ENCODE measurements around the gene MRPL1.
"Not testable (repeated sequence)": the region's sequence is repeated elsewhere in the genome, so short reads cannot be mapped to it uniquely, and the experiment has no call there.

Gene MRPL1

DNA sequence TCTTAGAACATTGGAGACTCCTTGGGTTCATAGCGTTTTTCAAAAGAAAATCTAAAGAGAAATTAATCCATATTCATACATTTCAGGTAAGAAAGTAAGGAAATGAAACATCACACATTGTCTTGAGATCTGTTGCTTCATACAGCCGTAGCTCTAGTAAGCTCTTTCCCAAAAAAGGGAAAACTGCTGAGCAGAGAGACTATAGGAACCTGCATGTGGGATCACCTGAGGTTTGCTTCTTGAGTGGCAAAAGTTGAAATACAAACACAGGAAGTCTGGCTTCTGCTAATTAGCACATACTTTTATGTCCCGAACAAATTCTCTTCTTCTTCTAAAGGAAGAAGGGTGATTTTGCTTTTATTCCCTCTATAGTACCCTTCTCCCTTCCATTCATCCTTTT lies 57.7 kb downstream of the MRPL1 start:
- DNase-seq: no peak

DNA sequence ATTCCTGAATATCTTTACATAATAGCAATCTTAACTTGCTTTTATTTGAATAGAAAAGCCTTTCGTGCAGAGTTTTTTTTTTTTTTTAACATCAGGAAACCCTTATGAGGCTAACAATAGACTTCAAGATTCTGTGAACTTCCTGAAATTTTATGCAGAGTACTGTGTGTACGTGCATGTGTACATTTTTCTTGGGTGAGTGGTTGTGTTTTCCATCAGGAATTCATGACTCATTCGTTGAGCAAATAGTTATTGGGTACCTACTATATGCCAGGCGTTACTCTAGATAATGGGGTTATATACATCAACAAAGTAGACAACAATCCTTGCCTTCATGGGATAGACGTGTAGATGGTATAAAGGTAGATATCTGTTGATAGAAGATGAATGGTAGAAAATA lies 59.1 kb downstream of the MRPL1 start:
- no peak for DNase-seq

DNA sequence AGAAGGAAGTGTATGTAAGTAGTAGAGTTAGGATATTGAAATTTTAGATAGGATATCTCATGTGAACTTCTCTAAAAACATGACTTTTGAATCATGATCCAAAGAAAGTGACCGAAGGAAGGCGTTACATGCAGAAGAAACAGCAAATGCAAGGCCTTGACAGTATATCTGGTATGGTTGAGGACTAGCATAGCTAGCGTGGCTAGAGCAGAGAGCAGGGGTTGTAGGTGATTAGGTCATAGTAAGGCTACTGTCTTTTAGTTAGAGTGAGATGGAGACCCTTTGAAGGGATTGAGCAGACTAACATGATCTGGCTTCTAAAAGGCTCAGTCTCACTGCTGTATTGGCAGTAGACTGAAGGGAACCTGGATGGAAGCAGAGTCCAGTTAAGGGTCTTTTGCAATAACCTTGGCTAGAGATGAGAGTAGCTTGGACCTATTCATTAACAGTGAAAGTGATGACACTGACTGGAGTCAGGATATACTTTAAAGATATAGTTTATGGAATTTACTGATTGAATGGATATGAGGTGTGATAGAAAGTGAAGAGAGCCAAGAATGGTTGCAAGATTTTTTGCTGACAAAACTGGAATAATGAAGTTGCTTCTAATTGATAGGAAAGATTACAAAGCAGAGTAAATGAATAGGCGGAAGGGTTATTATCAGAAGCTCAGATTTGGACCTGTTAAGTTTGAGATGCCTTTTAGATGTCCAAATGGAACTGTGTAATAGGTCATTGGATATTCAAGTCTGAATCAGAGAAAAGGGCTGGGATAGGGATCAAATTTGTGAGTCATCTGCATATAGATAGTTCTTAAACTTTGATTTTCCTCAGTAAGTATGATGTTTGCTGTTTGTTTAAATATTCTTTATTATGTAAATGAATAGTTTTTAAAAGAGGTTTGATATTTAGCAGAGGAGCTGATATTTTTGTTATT lies 59.8 kb downstream of the MRPL1 start:
- no peak for DNase-seq

DNA sequence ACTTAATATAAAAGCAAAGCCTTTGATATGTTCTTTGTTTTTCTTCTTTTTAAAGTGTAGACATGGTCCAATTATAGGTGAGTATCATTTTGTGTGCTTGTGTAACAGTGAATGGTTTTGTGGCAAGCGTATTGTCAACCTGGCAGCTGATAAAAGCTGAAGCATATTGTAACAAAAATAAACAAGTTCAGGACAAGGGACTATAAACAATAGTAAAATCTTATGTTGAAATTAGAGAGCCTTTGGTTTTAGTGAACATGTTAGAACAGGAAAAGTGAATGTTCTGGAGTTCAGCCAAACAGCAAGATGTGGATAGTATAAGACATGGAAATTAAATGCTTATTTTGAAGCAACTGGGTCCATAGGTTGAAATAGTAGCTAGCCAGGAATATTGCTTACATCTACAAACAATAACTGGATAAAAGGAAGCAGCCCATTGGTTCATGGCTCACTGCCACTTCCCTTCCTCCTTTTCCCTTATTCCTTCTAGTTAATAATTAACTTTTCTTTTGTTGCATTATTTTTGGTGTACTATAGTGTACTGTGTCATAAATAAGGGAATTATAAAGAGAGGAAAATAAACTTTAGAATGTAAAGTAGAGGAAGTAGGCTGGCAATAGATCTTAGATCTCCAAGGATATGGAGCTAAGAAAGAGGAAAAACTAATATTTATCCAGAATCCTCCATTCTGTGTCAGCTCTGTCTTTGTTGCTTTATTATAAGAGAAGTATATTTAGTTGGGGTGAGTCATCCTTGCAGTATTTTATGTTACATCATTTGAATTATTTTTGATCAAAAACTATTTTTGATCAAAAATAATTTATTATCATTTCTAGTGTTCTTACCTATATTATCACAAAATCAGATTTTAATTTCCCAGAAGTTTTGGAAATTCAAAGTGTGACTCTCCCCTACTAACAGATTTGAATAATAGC lies 65.6 kb downstream of the MRPL1 start:
- no peak for DNase-seq

DNA sequence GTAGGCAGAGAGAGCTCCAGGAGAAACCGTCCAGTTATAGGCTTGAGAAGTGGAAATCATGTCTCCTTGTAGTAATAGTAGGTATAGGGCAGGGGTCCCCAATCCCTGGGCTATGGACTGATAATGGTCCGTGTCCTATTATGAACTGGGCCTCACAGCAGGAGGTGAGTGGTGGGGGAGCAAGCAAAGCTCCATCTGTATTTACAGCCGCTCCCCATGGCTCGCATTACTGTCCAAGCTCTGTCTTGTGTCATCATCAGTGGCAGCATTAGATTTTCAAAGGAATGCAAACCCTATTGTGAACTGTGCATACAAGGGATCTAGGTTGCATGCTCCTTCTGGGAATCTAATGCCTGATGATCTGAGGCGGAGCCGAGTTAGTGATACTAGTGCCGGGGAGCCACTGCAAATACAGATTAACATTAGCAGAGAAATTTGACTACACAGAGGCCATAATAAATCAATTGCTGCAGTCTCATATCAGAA lies 67.6 kb downstream of the MRPL1 start:
- no peak for DNase-seq

DNA sequence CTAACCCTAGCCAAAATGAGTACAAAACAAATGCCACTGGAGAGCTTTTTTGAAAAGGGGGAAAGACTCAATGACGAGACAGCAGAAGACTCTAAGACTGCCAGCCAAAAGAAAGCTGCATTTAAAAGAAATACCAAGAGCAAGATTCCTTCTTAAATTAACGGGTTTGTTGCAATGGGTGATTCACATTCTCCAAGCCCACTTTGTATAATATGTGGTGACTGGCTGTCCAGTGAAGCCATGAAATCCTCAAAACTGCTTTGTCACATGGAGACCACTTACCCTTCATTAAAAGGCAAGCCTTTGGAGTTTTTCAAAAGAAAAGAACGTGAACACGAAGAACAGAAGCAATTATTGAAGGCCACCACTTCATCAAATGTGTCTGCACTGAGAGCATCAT lies 68.2 kb downstream of the MRPL1 start:
- DNase-seq: no peak

DNA sequence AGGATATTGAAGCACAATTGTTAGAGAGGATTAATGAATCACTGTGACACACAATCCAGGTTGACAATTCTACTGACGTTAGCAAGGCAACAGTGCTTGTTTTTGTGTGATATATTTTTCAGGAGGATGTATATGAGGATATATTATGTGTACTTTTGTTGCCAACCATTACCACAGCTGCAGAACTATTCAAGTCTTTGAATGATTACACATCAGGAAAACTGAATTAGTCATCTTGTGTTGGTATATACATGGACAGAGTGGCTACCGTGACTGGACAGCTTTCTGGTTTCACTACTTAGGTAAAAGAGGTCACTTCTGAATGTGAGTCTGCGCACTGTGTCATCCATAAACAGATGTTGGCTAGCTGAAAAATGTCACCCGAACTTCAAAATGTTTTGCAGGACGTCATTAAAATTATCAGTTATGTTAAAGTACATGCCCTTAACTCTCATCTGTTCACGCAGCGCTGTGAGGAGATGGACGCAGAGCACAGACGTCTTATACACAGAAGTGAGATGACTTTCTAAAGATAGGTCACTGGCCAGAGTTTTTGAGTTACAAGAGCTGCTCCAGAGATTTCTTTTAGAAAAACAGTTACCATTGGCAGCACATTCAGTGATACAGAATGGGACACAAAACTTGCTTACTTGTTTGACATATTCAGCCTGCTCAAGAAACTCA lies 69.0 kb downstream of the MRPL1 start:
- DNase-seq: no peak

DNA sequence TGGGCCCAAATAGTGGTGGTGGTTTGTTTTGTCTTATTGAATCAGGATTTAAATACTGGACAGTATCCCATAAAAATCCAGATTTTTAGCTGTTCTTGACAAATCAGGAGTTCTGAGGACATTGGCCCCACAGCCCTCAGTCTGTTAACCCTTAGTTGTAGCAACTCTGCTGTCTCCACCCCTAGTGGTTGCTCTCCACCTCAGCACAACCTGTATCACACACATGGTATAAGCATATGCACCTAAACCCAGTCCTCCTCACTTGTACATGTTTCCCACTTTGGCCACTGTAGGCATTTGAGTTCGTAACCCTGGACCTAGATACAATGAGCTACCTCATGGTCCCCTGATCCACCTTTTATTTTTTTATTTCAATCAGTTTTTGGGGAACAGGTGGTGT lies 75.9 kb downstream of the MRPL1 start:
- no peak for DNase-seq

GRCh38 chr4:77945929-77946328 lies 83.3 kb downstream of the MRPL1 start:
- not testable (repeated sequence) for DNase-seq

DNA sequence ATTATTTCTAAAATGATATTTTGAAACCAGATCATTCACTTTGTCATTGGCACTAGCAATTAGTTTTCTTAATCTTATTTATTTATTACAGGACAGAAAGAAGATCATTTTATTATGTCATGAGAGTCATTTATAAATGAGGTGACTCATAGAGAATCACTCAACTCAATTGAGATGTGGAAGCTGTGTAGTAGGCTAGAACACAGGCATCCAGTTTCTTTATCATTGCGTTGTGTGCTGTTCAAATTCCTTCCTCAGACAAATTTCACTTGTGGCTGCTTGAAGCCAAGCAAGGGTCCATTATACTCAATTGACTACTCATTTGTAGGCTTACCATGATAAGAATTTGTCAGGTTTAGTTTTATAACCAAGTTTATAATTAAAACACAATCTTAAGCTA lies 87.6 kb downstream of the MRPL1 start:
- no peak for DNase-seq

DNA sequence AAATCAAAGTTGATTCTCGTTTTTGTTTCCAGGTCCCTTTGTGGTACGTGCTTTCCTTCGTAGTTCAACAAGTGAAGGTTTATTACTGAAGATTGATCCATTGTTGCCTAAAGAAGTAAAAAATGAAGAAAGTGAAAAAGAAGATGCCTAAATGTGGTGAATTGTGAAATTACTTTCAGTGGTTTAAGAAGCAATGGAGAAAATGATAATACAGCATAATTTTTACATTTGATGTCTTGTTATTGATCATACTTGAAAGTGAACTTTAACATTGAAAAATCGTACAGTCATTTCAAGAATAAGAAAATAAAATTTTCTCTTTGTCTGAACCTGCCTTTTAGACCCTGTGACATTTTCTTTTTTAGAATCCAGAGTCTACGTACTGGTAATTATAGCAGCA lies 89.8 kb downstream of the MRPL1 start:
- no peak for DNase-seq

DNA sequence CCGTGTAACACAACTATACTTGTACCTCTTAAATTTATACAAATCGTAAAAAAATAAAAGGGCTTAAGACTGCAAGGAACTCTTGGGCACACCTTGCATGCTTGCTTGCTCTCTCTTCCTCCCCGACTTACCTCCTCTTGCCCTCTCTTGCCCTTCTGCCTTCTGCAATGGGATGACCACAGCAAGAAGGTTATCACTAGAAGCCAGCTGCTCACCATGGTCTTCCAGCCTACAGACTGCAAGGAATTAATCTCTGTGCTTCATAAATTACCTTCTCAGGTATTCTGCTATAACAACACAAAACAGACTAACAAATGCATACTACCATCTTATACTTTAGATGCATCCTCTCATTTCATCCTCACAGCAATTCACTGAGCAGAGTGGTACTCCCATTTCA lies 92.1 kb downstream of the MRPL1 start:
- DNase-seq: no peak

DNA sequence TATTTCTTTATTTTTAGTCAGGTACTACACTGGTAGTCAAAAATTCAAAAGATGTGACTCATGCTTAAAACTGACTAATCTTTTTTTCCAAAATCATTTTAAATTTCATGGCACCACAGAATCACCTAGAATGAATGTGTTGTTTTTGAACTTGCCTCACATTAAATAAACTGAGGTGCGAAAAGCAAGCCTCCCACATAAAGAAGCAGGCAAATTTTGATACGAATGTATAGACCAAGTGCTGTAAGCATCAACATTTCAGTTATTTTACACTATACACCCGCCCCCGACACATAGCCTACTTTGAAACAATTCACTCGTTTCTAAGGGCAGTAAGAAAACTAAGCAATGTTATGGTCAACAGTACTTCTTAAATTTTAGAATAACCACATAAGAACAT lies 94.3 kb downstream of the MRPL1 start:
- DNase-seq: no peak

DNA sequence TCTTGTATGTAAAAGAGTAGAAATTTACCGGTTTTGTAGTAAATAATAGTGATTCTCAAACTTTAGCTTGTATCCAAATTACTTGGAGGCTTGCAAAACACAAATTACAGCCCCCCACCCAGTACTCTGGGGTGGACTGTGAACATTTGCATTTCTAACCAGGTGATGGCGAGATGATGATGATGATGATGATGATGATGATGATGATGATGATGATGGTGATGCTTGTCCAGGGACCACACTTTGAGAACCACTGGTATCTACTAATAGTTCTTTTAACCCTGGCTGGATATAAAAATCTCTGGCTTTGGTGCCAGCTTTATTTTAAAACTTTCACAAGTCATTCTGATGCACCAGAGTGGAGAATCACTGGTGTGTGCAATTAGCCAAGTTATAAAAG lies 96.3 kb downstream of the MRPL1 start:
- no peak for DNase-seq

- no peak for DNase-seq
Observed at GRCh38 chr4:77959566-77960338, 97.1 kb downstream of the MRPL1 start.

GRCh38 chr4:77960367-77960766 lies 97.7 kb downstream of the MRPL1 start:
- no peak for DNase-seq

DNA sequence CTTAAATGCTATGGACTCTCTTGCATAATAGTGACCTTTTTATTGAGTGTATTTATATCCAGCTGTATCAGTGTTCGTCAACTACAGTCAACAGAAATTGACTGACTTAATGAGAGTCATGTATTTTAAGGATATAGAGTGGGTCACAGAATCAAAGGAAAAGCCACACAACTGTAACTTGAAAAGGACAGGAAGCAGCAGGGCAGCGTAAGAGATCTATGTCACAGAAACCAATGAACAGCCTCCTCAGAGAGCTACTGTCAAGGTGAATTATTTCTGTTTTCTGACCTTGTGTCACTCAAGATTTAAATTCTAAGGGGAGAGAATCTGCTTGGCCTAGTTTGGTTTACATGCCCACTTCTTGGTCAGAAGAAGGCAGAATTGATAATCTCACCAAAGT lies 100.4 kb downstream of the MRPL1 start:
- no peak for DNase-seq

DNA sequence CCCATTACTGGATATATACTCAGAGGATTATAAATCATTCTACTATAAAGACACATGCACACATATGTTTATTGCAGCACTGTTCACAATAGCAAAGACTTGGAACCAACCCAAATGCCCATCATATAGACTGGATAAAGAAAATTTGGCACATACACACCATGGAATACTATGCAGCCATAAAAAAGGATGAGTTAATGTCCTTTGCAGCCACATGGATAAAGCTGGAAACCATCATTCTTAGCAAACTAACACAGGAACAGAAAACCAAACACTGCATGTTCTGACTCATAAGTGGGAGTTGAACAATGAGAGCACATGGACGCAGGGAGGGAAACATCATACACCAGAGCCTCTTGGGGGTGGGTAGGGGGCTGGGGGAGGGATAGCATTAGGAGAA lies 111.0 kb downstream of the MRPL1 start:
- not testable (repeated sequence) for DNase-seq

DNA sequence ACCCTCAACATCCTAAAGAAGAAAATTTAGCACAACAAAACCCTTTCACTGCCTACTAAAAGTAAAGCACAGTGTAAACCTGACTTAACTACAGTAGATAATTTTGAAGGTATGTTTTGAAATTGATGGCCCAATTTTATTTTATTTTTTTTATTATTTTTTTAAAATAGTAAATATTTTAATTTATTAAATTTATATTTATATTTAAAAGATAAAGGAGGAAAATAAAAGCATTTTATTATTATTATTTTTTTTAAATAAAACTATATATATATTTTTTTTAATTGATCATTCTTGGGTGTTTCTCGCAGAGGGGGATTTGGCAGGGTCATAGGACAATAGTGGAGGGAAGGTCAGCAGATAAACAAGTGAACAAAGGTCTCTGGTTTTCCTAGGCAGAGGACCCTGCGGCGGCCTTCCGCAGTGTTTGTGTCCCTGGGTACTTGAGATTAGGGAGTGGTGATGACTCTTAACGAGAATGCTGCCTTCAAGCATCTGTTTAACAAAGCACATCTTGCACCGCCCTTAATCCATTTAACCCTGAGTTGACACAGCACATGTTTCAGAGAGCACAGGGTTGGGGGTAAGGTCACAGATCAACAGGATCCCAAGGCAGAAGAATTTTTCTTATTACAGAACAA lies 120.4 kb downstream of the MRPL1 start:
- DNase-seq: not testable (repeated sequence)

DNA sequence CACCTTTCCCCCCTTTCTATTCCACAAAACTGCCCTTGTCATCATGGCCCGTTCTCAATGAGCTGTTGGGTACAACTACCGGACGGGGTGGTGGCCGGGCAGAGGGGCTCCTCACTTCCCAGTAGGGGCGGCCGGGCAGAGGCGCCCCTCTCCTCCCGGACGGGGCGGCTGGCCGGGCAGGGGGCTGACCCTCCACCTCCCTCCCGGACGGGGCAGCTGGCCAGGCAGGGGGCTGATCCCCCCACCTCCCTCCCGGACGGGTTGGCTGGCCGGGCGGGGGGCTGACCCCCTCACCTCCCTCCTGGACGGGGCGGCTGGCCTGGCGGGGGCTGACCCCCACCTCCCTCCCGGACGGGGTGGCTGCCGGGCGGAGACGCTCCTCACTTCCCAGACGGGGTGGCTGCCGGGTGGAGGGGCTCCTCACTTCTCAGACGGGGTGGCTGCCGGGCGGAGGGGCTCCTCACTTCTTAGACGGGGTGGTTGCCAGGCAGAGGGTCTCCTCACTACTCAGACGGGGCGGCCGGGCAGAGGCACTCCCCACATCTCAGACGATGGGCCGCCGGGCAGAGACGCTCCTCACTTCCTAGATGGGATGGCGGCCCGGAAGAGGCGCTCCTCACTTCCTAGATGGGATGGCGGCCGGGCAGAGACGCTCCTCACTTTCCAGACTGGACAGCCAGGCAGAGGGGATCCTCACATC lies 121.1 kb downstream of the MRPL1 start:
- not testable (repeated sequence) for DNase-seq

DNA sequence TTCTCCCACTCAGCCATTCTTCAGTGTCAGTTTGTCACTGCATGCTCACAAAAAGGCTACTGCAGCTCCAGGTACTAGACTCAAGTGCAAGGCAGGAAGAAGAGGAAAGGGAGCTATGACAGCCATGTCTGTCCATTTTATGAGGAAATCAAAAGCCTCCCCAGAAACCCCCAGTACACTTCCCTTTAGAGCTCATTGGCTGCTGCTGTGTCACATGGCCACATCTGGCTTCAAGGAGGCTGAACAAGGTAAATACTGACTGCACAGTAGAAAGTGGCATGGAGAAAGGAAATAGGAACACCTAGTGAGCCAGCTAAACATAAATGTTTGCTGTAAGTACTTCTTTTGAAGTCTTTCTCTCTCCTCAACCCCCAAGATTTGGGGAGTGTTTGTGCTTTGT lies 127.3 kb downstream of the MRPL1 start:
- DNase-seq: no peak
